Measurements from ENCODE around the gene SRMS. TPM values are rescaled to one million over a fixed set of nuclear protein-coding genes. Genes with fewer than 3 reads are reported as not detected.

SRMS gene
- total and polyA plus RNA-seq, 11 donors, result not detected

DNA sequence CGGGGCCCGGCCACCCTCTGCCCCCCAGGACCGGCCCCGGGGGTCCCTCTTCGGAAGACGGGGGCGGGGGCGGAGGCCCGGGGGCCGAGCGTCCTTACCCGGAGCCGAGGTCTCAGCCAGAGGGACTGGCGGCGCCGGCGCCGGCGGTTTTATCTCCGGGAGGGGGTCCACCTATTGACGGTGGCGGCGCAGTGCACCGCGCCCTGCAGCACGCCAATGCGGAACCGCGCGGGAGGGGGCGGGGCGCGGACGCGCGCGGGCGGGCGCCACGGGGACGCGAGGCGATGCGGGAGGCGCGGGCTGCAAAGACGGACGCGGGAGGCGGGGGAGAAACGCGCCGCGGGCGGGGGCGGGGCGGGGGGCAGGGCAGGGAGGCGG lies 48.6 kb downstream of the SRMS start, which contains the start of gene EEF1A2:
TSS of gene EEF1A2 (minus strand) at position 124 of the 378 bp plus-strand sequence. CDS start 1,320 bp downstream, outside the sequence.
- TF ChIP-seq, protein P1, sequence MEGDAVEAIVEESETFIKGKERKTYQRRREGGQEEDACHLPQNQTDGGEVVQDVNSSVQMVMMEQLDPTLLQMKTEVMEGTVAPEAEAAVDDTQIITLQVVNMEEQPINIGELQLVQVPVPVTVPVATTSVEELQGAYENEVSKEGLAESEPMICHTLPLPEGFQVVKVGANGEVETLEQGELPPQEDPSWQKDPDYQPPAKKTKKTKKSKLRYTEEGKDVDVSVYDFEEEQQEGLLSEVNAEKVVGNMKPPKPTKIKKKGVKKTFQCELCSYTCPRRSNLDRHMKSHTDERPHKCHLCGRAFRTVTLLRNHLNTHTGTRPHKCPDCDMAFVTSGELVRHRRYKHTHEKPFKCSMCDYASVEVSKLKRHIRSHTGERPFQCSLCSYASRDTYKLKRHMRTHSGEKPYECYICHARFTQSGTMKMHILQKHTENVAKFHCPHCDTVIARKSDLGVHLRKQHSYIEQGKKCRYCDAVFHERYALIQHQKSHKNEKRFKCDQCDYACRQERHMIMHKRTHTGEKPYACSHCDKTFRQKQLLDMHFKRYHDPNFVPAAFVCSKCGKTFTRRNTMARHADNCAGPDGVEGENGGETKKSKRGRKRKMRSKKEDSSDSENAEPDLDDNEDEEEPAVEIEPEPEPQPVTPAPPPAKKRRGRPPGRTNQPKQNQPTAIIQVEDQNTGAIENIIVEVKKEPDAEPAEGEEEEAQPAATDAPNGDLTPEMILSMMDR (IDR thresholded peaks at IDR 0.05), result peak in 7 of 12 donors; percentile 9 to 40 (median 35)
- TF ChIP-seq POLR2A (IDR thresholded peaks at IDR 0.05), result peak; percentile 52 to 55
- peaks cover 2 to 70% (median 31%) of the 10 kb centered on the region in 12 donors for H3K4me1 ChIP-seq
- H3K36me3 ChIP-seq, result peaks cover 0 to 20% (median 0%) of the 10 kb centered on the region in 9 donors
- peak within 1 kb of the TSS; percentile 44 to 92 (median 64) for H3K4me3 ChIP-seq
- H3K27ac ChIP-seq, result peak within 1 kb of the TSS; percentile 79 to 100 (median 92)
- peaks cover 0 to under 1% (median 0%) of the 10 kb centered on the region in 12 donors for H3K9me3 ChIP-seq
- intact Hi-C loops (cut with DNase I), result loop anchor here in 1 of 10 donors (5.0 kb wide), 1 partner anchor 473 kb away; no protein-coding TSS in a partner anchor
- peaks cover 0 to 41% (median 18%) of the 10 kb centered on the region in 9 donors for H3K27me3 ChIP-seq
- peak in 4 of 5 donors; percentile 67 to 86 (median 80) for DNase-seq
- WGBS, 4 donors, result 0 to 1% (median 1%) methylated on average over 7 to 58 of the region's 58 CpGs; no CpG with 5 or more reads in 1 of the 4 donors
- ATAC-seq, result peak in 2 of 4 donors; percentile 11 to 12

DNA sequence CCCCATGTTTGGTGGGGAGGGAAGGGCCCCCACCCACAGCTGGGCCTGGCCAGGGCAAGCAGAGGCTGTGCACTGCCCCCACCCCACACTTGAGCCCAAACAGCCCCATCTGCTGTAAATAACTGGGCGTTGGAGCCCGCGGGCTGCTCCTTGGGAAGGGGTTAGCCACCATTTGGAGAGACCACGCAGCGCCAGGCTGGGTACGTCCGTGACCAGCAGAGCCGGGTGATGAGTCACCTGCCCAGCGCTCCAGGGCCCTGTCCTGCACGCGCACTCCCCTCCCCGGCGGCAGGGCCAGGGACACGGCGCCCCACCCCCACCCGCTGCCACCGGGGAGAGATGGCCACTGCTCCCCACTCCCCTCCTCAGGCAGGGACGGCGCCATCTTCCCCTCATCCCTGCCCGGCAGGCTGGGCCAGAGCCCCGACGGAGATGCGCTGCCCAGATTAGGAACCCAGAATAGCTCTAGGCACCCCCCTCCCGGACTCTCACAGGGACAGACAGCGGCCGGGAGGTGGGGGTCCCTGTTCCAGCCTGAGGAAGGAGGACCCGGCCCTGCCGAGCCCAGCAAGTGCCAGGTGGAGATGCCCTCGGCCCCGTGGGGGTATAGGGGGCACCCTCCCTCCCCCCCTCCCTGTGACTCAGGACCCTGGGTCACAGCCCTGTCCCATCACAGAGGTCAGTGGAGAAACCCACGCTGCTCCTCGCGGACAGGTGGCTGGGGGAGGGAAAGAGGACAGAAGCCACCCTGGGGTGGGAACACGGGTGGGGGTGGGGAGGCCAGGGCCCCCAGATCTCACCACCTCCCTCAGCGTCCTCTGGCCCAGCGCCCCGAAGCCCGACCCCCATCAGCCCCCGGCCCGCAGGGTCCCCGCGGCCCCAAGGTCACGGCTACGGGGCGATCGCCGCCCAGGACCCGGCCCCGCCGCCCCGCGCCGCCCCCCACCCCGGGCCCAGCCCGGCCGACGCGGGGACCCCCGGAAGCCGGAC lies 49.3 kb downstream of the SRMS start:
- H3K9me3 ChIP-seq, result no peaks in the 10 kb centered on the region
- peaks cover 0 to 41% (median 18%) of the 10 kb centered on the region in 9 donors for H3K27me3 ChIP-seq
- DNase-seq (peak; percentile 66 to 89 (median 76)), ATAC-seq (peak; percentile 34 to 55 (median 49))
- TF ChIP-seq, protein P1 (IDR thresholded peaks at IDR 0.05), result no peak
- no peak for TF ChIP-seq POLR2A (IDR thresholded peaks at IDR 0.05)
- H3K36me3 ChIP-seq, result peaks cover 0 to 27% (median 0%) of the 10 kb centered on the region in 9 donors
- peaks cover 2 to 70% (median 31%) of the 10 kb centered on the region in 12 donors for H3K4me1 ChIP-seq
- H3K4me3 ChIP-seq, result peak overlapping the region; percentile 44 to 92 (median 64)
- intact Hi-C loops (cut with DNase I), result loop anchor here in 5 of 10 donors (1.0 to 5.0 kb wide), 4 partner anchors 21 to 474 kb away; partner anchors contain the start of gene PPDPF (in 2 of the 5)
- H3K27ac ChIP-seq, result peak overlapping the region; percentile 79 to 100 (median 92)
- WGBS, 4 donors, result 3 to 6% (median 5%) methylated on average over 17 to 60 of the region's 60 CpGs

DNA sequence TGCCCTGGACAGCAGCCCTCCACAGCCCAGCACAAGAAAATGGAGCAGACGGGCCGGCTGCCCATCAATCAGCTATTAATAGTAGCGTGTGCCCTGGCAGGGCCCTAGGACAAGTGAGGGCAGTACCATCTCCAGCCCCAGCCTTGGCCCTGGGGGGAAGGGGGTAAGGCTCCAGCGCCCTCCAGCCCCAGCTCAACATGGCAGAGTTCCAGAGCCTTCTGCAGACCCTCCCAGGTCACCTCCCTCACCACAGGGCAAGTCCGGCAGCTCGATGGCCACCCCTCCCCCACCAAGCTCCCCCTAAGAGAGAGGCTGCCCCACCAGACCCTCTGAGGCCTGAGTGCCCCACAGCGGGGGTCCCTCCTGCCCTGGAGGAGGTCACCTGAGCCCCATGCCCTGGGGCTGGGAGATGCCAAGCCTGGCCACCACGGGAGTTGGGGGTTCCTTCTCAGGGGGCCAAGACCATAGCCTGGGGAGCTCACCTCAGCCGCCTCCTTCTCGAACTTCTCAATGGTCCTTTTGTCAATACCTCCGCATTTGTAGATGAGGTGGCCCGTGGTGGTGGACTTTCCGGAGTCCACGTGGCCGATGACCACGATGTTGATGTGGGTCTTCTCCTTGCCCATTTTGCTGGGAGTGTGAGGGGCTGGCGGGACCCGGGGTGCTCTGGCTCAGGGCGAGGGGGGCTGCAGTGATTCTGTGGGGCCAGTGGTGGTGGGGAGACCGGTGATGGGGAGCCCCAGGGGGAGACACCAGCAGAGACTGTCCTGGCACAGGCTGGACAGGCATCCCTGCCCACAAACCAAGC lies 50.2 kb downstream of the SRMS start:
- Histone ChIP-seq H3K27me3 (peaks cover 0 to 36% (median 18%) of the 10 kb centered on the region in 9 donors), H3K27ac (peak overlapping the region; percentile 79 to 100 (median 92)), H3K4me3 (peak overlapping the region; percentile 44 to 92 (median 64)), H3K9me3 (no peaks in the 10 kb centered on the region), H3K36me3 (peaks cover 0 to 36% (median 0%) of the 10 kb centered on the region in 9 donors), H3K4me1 (peaks cover 2 to 66% (median 30%) of the 10 kb centered on the region in 12 donors)
- intact Hi-C loops (cut with DNase I), result loop anchor here in 5 of 10 donors (1.0 to 5.0 kb wide), 4 partner anchors 21 to 475 kb away; partner anchors contain the start of gene PPDPF (in 2 of the 5)
- WGBS, 4 donors, result 47 to 57% (median 49%) methylated on average over 10 to 20 of the region's 20 CpGs
- DNase-seq (peak in 4 of 5 donors; percentile 46 to 78 (median 68)), ATAC-seq (peak; percentile 29 to 71 (median 56))
- TF ChIP-seq POLR2A (IDR thresholded peaks at IDR 0.05), result no peak
- TF ChIP-seq, protein P1 (IDR thresholded peaks at IDR 0.05), result no peak

All from heart left ventricle (tissue), 16 donors.